H1 (cell line): ENCODE measurements around the gene ZNF641. TPM values are rescaled to one million over a fixed set of nuclear protein-coding genes. Genes with fewer than 3 reads are reported as not detected.

ENCODE experiments used
- RAD21 ChIP-seq, 2 experiments: IDR thresholded peaks in 1 of 2; conservative IDR thresholded peaks in 1 of 2; 2 replicates each; pipeline ENCODE4 v1.6.1; 2011; ENCODE audit warnings: low read depth in 2 of 2, low read length in 2 of 2, improper control_type of control experiment in 1 of 2, inconsistent platforms in 1 of 2, mild to moderate bottlenecking in 1 of 2, moderate library complexity in 1 of 2
- SIRT6 ChIP-seq: IDR thresholded peaks from one replicate; pipeline ENCODE4 v1.7.1; 2012; ENCODE audit warnings: low read length, inconsistent platforms
- TBP ChIP-seq: IDR thresholded peaks from 2 replicates; pipeline ENCODE4 v1.6.1; 2011; ENCODE audit warnings: low read depth, low read length, improper control_type of control experiment
- polyA plus RNA-seq, 7 experiments: library from polyadenylated mRNA; depleted of rRNA in 3 of 7; stranded (reverse) in 5 of 7; unstranded in 2 of 7; fragments of >200 nt in 5 of 7; fragments of 200-250 nt in 2 of 7; gene quantifications; 1 replicate in 5 of 7; 2 replicates in 1 of 7; 4 replicates in 1 of 7; pipeline versions ENCODE4 v1.2.1 to v1.2.3, GENCODE V29; 2011 to 2013; ENCODE audit warnings: missing spikeins in 2 of 7, mixed read lengths in 2 of 7
- total RNA-seq: library from RNA; stranded (reverse); fragmentation: NEBNext Ultra II Directional; extraction: Animal tissue kit (Norgen Biotek cat#: 25700); gene quantifications from 2 replicates; pipeline ENCODE4 v1.2.1, GENCODE V29; 2021

ZNF641 gene
- total and polyA plus RNA-seq, 2 of the 8 experiments (the other 6 are each of a cell fraction or from before 2014, with no cell fraction given): 2.4 to 6.2 TPM

DNA sequence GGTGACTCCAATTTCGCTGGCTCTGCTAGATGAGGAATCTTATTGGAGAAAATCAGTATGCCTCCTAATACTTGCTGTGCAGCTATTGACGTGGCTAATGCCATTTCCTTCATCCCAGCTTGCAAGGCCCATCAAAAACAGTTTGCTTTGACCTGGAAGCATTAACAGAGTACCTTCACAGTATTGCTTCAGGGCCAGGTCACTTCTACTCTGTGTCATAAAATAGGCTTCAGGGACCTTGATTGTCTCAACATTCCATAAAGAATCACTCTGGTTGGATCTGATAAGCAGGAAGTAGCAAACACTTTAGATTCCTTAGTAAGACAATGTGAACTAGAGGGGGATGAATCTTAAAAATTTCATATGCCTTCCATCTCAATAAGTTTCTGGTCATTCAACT, 26.9 kb upstream of the ZNF641 start (continued):
- no peak for TF ChIP-seq TBP
- TF ChIP-seq RAD21 (IDR thresholded peaks at IDR 0.05 in 1 of 2, conservative IDR thresholded peaks at IDR 0.05 in 1 of 2; ENCODE audit: low read depth in 2 of 2, low read length in 2 of 2): no peak
- TF ChIP-seq SIRT6: no peak
